Stimulated activated CD8-positive, alpha-beta memory T cell treated with anti-CD3 and anti-CD28 coated beads, Interleukin-12 subunit alpha, Interleukin-12 subunit beta, amount 100 ng/mL, for 4 hours (primary cell): ENCODE data around the gene DGKI.
"Not testable (repeated sequence)": the region's sequence is repeated elsewhere in the genome, so short reads cannot be mapped to it uniquely, and the experiment has no call there.

ENCODE experiments used
- DNase-seq: peaks from one replicate; pipeline ENCODE4 v3.0.0-alpha.2; 2020; ENCODE audit warnings: low read depth

The DGKI gene

DNA sequence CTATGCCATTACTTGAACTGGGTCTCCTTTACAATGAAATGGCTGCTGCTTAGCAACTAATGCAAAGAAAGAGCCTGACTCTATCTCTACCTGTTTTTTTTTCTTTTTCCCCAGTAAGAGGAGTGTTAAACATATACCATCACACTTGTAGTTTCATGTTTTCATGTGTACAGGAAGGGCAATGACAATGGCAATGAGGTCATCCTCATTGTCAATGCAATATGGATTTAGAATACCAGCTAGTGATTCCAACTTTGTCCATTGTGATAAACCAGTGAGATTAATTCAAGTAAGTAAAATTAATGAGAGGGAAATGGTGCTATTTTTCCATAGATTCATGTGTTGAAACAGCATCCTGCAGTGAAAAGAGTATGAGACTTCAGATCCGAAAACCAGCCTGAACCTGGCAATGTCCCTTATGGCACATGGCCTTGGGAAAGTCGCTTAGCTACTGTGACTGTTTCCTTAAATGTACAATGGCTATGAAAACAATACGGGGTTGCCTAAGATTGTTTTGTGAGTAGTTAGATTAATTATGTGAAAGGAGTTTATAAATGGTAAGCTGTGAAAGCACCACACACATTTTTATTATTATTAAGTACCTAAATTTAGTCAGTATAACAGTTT lies 11.2 kb downstream of the DGKI start:
- no peak for DNase-seq

DNA sequence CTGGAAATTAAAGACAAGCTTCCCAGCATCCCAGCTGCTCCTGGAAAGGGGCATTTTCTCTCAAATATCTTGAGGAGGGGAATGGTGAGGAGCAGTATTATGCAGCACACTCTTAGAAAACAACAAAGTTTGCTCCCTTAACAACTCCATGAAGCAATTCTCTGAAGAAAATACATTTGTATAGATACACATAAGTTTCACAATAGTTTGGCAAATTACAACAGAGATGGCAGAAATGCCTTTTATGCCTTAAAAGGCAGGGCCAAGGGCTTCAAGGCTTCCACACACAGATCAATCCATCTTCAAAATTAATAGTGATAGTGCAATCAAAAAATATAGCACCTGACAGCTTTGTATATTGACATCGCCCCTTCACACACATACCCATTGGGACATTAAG lies 12.2 kb downstream of the DGKI start:
- no peak for DNase-seq

DNA sequence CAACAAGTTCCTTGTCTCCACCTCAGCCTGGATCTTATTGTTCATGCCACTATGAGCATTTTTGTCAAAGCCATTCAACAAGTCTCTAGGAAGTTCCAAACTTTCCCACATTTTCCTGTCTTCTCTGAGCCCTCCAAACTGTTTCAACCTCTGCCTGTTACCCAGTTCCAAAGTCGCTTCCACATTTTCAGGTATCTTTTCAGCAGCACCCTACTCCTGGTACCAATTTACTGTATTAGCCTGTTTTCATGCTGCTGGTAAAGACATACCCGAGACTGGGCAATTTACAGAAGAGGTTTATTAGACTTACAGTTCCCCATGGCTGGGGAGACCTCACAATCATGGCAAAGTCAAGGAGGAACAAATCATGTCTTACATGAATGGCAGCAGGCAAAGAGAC lies 13.8 kb downstream of the DGKI start:
- DNase-seq, result not testable (repeated sequence)

GRCh38 chr7:137832382-137832781 lies 14.4 kb downstream of the DGKI start:
- DNase-seq, result no peak

- DNase-seq, result not testable (repeated sequence)
These were observed 15.2 kb downstream of the DGKI start for GRCh38 chr7:137831555-137831954.

- DNase-seq, result no peak
These were observed 17.3 kb downstream of the DGKI start for GRCh38 chr7:137829337-137829992.

- no peak for DNase-seq
These were observed 18.3 kb downstream of the DGKI start for GRCh38 chr7:137828456-137828855.

DNA sequence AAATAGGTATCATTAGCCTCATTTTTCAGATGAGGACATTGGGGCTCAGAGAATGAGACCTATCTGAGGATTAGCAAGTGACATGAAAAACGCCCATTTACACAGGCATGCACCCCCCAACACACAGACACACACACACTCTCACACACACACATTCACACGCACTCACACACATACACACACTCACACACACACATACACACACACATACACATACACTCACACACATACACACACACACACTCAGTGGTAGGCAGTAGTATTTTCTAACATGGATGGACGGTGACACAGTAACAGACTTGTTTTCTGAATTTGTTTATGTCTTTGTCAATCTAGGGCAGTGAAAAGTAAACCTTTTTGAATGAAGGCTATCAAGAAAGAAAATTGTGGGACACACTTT lies 21.3 kb downstream of the DGKI start:
- no peak for DNase-seq

- DNase-seq, result no peak
These were observed 25.9 kb downstream of the DGKI start for GRCh38 chr7:137820677-137821420.

DNA sequence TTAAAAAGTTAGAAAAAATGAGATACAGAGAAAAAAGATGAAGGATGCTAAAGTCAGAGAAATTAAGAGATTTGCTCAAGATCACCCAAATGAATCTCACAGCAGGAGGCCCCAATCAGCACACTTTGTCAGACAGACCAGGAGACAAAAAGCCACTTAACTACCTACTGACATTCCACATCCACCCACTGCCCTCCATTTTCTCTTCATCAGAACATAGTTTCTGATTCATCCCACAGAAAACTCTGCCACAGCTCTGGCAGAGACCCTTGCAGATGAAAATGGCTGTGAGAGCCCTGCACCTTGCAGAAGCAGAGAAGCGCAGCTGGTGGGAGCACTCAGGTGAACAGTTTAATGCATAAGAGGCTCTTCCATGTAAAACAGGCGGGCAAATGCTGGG lies 26.6 kb downstream of the DGKI start:
- no peak for DNase-seq

- DNase-seq, result no peak
These were observed 28.7 kb downstream of the DGKI start for GRCh38 chr7:137818036-137818435.

GRCh38 chr7:137816696-137817320 lies 30.0 kb downstream of the DGKI start:
- no peak for DNase-seq

DNA sequence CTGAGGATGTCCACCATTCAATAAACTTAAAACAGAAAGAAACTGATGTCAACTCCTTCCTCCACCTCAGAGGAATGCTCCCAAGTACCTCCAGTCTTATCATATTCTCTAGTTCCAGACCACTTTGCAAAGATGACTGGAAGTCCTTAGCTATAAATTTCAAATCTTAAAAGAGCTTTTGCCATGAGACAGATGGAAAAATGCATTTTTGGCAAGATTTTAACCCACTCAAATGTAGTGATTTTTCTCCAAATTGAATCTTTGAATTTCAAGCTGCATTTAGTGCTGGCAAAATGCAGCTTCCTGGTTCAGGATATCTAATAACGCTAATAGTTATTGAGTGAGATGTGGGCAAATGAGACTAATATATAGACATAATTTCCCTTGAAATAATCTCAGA lies 33.2 kb downstream of the DGKI start:
- no peak for DNase-seq

DNA sequence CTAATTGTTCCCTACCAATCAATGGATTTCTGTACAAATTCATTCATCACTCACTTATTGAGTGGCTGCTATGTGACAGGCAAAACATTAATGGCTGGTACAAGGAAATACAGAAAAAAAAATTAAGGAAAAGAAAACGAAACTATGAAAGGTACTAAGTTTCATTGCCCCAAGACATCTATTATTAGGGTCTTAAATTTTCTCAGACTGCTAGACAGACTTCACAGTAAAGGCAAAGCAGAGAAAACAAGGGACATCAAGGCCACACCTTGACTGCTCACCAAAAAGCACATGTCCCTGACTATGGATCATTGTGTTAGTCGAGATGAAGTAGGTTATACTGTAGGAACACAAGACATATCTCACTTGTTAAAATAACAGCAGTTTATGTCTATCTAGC lies 36.5 kb downstream of the DGKI start:
- DNase-seq, result no peak

GRCh38 chr7:137804836-137805235 lies 41.9 kb downstream of the DGKI start:
- no peak for DNase-seq

- DNase-seq, result no peak
These were observed 45.3 kb downstream of the DGKI start for GRCh38 chr7:137801491-137801890.

DNA sequence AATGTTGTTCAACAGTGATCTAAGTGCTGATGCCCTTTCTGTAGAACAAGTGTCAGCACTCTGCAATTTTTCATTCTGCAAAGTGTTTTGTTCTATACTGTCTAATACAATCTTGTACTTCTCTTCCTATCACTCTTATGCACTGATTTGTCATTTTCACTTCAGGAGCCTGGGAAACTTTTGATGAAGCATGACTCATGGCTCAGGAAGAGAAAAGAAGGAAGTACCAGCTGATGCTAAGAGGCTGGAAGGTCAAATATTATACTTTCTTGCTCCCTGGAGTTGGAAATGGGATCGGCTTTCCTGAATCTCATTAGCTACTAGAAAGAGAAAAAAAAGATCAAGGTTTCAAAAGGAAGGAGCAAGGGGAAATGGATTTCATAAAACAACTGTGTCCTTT lies 45.8 kb downstream of the DGKI start:
- DNase-seq, result no peak

- no peak for DNase-seq
These were observed 48.6 kb downstream of the DGKI start for GRCh38 chr7:137798073-137798763.

DNA sequence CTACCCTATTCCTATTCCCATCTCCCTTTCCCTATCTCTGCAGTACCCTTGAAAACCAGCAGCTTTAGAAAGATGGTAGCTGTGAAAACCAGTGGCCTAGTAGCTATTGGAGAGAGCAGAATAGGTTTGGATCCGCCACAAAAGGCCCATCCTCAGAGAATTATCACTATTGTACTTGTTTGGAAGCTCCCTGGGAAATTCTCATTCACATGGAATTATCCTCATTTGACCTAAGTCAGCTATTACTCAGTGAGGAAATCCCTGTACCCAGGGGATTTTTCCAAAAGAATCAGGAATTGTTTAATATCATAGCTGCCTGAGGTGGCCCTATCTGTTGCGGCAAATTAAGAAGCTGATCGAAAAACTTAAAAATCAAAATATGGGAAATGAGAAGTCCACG lies 51.6 kb downstream of the DGKI start:
- no peak for DNase-seq

- DNase-seq, result no peak
These were observed 54.8 kb downstream of the DGKI start for GRCh38 chr7:137791930-137792329.

DNA sequence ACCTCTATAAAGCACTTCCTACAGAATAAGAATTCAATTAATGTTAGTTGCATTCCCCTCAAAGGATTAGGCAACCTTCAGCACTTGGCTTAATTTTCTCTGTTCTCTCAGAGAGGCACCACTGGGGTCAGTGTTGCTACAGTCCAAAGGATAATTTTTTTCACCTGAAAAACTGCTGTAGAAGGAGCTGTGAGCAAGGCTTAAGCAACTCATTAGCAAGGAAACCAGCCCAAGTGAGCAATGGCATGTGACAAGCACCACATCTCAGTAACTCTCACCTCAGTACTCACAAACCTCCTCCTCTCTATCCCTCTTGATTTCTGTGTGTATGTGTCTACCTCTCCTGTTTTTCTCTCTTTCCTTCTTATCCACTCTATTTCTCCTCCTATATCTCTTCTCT lies 55.9 kb downstream of the DGKI start:
- no peak for DNase-seq

DNA sequence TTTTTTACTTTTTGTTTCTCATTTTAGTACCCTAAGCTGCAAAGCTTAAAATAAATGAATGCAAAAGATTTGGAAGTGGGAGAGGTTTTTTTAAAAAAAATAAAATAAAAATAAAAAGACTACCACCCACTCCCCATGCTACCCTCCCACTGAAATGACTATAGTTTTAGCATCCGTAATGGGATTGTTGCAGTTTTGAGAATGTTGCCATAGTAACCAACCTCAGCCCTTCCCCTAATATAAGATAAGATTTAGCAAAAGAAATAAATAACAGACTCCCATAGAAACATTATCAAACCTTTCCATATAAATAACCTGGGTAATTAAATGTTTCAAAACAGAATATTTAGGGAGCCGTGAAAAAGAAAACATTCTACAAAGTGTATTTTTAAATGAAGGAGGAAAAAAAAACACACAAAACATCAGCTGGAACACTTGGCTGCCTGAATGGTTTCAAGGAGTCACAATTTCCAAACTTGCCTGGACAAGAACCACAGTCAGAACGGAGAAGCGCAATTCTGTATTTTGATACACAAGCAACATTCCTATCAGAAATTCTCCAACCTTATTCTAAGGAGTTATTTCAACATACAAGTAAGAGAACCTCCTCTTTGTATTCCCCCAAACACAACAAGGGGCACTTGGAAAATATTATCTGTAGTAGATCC lies 57.4 kb downstream of the DGKI start:
- DNase-seq, result no peak
